Uterus (tissue), 2 donors: ENCODE data around the gene ARHGEF28.

ENCODE experiments used
- CTCF ChIP-seq, 4 experiments: fragments of 200-600 bp in 2 of 4; fragments of 450-650 bp in 2 of 4; sonication (generic) in 2 of 4; IDR thresholded peaks; one replicate each; pipeline ENCODE4 v1.5.1; 2016 to 2019; ENCODE audit warnings: antibody characterized with exemption in 4 of 4, mild to moderate bottlenecking in 2 of 4, moderate library complexity in 1 of 4
- POLR2A ChIP-seq, 2 donors: fragments of 450-650 bp; IDR thresholded peaks; one replicate each; pipeline ENCODE4 v1.6.1; 2016; ENCODE audit warnings: antibody characterized with exemption in 2 of 2, mild to moderate bottlenecking in 1 of 2, moderate library complexity in 1 of 2

GRCh38 chr5:73913971-73914370 lies 288.0 kb downstream of the ARHGEF28 start:
- TF ChIP-seq CTCF (IDR thresholded peaks at IDR 0.05) (no peak), POLR2A (IDR thresholded peaks at IDR 0.05) (no peak)
